ENCODE results near the gene SUCLA2. TPM values are rescaled to one million over a fixed set of nuclear protein-coding genes. Genes with fewer than 3 reads are reported as not detected.

SUCLA2 gene
- total RNA-seq, 1 experiment from 2014 or later, result 53.9 TPM

DNA sequence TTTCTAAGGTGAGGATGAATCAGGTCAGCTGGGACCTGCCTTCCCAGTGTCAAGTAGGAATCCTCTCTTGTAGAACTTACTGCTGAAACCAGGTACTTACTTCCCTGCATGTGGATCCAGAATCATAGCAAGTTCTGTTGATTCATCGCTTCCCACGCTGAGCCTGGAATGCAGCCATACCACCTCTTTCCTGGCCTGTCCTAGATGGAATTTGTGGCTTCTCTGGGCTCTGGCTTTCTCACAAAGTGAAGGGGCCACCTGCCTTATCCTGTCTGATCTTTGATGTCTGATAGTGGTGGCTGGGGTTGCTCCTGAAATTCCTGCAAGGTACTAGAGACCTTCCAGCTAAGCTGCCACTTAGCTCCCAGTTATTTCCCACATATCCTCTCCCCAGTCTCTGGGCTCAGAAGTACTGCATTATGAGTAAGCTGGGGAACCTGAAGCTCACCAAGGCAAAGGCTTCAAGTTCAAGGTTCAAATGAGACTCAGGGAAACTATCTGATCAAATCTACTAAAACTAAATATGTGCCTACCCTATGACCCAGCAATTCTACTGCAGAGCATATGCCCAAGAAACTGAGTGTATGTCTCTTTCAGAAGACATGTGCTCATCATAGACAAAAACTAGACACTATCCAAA is 103.5 kb downstream of the SUCLA2 start:
- Histone ChIP-seq H4K91ac (ENCODE audit: insufficient read length, low read depth, low read length) (no peak overlapping the region), H4K8ac (replicated peaks; ENCODE audit: insufficient read length, low read depth, low read length) (no peak overlapping the region), H2BK120ac (ENCODE audit: low read depth, low read length, poor library complexity, severe bottlenecking) (no peak overlapping the region), H2BK15ac (ENCODE audit: low read depth, low read length) (no peak overlapping the region), H3K56ac (ENCODE audit: insufficient read length, low read depth, low read length) (no peak overlapping the region), H4K5ac (ENCODE audit: insufficient read length, low read depth, low read length) (no peak overlapping the region), H2BK5ac (ENCODE audit: insufficient read length, low read length) (no peak overlapping the region), H2BK20ac (ENCODE audit: low read depth, low read length, poor library complexity, severe bottlenecking) (no peak overlapping the region), H4K20me1 (ENCODE audit: control insufficient read depth, insufficient read depth, insufficient read length) (no peaks in the 10 kb centered on the region), H3K18ac (ENCODE audit: insufficient read length, low read depth, low read length) (no peak overlapping the region), H3K4ac (ENCODE audit: low read depth, low read length) (no peak overlapping the region), H3K79me1 (ENCODE audit: insufficient read depth, low read depth, low read length, poor library complexity, severe bottlenecking) (no peaks in the 10 kb centered on the region), H3K27me3 (ENCODE audit: insufficient read depth, low read length) (no peaks in the 10 kb centered on the region), H3K79me2 (ENCODE audit: insufficient read depth, low read length) (no peaks in the 10 kb centered on the region), H2AK5ac (ENCODE audit: insufficient read length, low read length) (no peak overlapping the region), H3T11ph (ENCODE audit: low read length) (no peak overlapping the region), H3K9me3 (ENCODE audit: control insufficient read depth, low read depth, low read length) (no peaks in the 10 kb centered on the region), H2AFZ (ENCODE audit: low read length) (no peak overlapping the region), H3K14ac (ENCODE audit: insufficient read depth, low read length) (no peak overlapping the region), H3K9ac (ENCODE audit: extremely low read depth, insufficient read length, low read length) (no peak overlapping the region), H2BK12ac (ENCODE audit: insufficient read length, low read depth, low read length) (no peak overlapping the region), H3K4me1 (ENCODE audit: insufficient read depth, low read length) (peaks cover 3% of the 10 kb centered on the region; the same call in 1 of the 2 replicates), H3K4me2 (ENCODE audit: insufficient read depth, insufficient read length, low read length) (no peak overlapping the region), H3K23ac (ENCODE audit: insufficient read length, low read depth, low read length) (no peak overlapping the region), H3K27ac (ENCODE audit: insufficient read length, low read depth, low read length) (no peak overlapping the region), H3K23me2 (ENCODE audit: insufficient read length, low read depth, low read length, poor library complexity, severe bottlenecking) (no peaks in the 10 kb centered on the region)
- DNase-seq, result peak; percentile 61
- Mint-ChIP-seq H3K27ac (peak overlapping the region in 2 of 3 experiments; percentile 48 to 58; a peak in 2 of 7 replicates), H3K4me1 (peaks cover 4 to 7% of the 10 kb centered on the region in 2 experiments), H3K9me3 (peaks cover 5 to 15% of the 10 kb centered on the region in 2 experiments; a peak in 3 of 5 replicates), H3K36me3 (ENCODE audit: insufficient read depth in 1 of 3, low read depth in 3 of 3) (peaks cover 0 to 5% (median 3%) of the 10 kb centered on the region in 3 experiments; a peak in 5 of 7 replicates), H3K27me3 (ENCODE audit: low read depth) (no peaks in the 10 kb centered on the region), H3K4me3 (no peak overlapping the region)
- TF ChIP-seq, protein P1, sequence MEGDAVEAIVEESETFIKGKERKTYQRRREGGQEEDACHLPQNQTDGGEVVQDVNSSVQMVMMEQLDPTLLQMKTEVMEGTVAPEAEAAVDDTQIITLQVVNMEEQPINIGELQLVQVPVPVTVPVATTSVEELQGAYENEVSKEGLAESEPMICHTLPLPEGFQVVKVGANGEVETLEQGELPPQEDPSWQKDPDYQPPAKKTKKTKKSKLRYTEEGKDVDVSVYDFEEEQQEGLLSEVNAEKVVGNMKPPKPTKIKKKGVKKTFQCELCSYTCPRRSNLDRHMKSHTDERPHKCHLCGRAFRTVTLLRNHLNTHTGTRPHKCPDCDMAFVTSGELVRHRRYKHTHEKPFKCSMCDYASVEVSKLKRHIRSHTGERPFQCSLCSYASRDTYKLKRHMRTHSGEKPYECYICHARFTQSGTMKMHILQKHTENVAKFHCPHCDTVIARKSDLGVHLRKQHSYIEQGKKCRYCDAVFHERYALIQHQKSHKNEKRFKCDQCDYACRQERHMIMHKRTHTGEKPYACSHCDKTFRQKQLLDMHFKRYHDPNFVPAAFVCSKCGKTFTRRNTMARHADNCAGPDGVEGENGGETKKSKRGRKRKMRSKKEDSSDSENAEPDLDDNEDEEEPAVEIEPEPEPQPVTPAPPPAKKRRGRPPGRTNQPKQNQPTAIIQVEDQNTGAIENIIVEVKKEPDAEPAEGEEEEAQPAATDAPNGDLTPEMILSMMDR (conservative IDR thresholded peaks at IDR 0.05), result no peak
- WGBS (ENCODE audit: extremely low coverage, insufficient read length, low lambda C conversion rate), result no CpG with 5 or more reads among the region's 2 CpGs

Data from H9 (cell line).